ENCODE results near the gene DGKD.

DGKD gene

GRCh38 chr2:233450864-233451575 is 96.7 kb downstream of the DGKD start:
- Histone ChIP-seq H3K27me3 (replicated peaks; ENCODE audit: insufficient read depth, low read length) (no peaks in the 10 kb centered on the region), H2AFZ (ENCODE audit: low read length) (no peak overlapping the region), H3K9me2 (replicated peaks; ENCODE audit: insufficient read depth, low read length) (no peaks in the 10 kb centered on the region), H3K27ac (ENCODE audit: low read length) (no peak overlapping the region), H3K4me1 (ENCODE audit: low read length) (no peaks in the 10 kb centered on the region), H3F3A (ENCODE audit: insufficient read depth, low read length) (no peaks in the 10 kb centered on the region), H4K20me1 (ENCODE audit: insufficient read depth, low read length) (no peaks in the 10 kb centered on the region), H3K9me3 (replicated peaks; ENCODE audit: insufficient read depth, low read length) (no peaks in the 10 kb centered on the region), H3K9ac (ENCODE audit: low read length) (no peak overlapping the region), H3K36me3 (replicated peaks; ENCODE audit: insufficient read depth, low read length) (no peaks in the 10 kb centered on the region; the same call in 1 of the 2 replicates), H3K4me3 (ENCODE audit: low read length) (no peak overlapping the region), H3K4me2 (ENCODE audit: low read depth, low read length) (no peak overlapping the region), H3K79me2 (ENCODE audit: low read length) (no peaks in the 10 kb centered on the region)
- no peak for DNase-seq
- no peak for TF ChIP-seq CTCF (IDR thresholded peaks at IDR 0.05; ENCODE audit: low read length)
- no peak for TF ChIP-seq EZH2 (optimal IDR thresholded peaks at IDR 0.05; ENCODE audit: low read depth, low read length)
- no peak for TF ChIP-seq EZH2phosphoT487 (IDR thresholded peaks at IDR 0.05; ENCODE audit: low read length)

- Histone ChIP-seq H3F3A (ENCODE audit: insufficient read depth, low read length) (no peaks in the 10 kb centered on the region), H3K27ac (ENCODE audit: low read length) (no peak overlapping the region), H3K4me1 (ENCODE audit: low read length) (no peaks in the 10 kb centered on the region), H3K36me3 (replicated peaks; ENCODE audit: insufficient read depth, low read length) (no peaks in the 10 kb centered on the region; the same call in 1 of the 2 replicates), H4K20me1 (ENCODE audit: insufficient read depth, low read length) (no peaks in the 10 kb centered on the region), H3K79me2 (ENCODE audit: low read length) (no peaks in the 10 kb centered on the region), H3K27me3 (replicated peaks; ENCODE audit: insufficient read depth, low read length) (no peaks in the 10 kb centered on the region), H3K4me2 (ENCODE audit: low read depth, low read length) (no peak overlapping the region), H3K9ac (ENCODE audit: low read length) (no peak overlapping the region), H2AFZ (ENCODE audit: low read length) (no peak overlapping the region), H3K9me2 (replicated peaks; ENCODE audit: insufficient read depth, low read length) (no peaks in the 10 kb centered on the region), H3K4me3 (ENCODE audit: low read length) (no peak overlapping the region), H3K9me3 (replicated peaks; ENCODE audit: insufficient read depth, low read length) (no peaks in the 10 kb centered on the region)
- no peak for DNase-seq
- no peak for TF ChIP-seq EZH2phosphoT487 (IDR thresholded peaks at IDR 0.05; ENCODE audit: low read length)
Observed at GRCh38 chr2:233451950-233452349, 97.7 kb downstream of the DGKD start.

GRCh38 chr2:233453111-233453915 is 99.0 kb downstream of the DGKD start:
- Histone ChIP-seq H3K36me3 (replicated peaks; ENCODE audit: insufficient read depth, low read length) (no peaks in the 10 kb centered on the region), H3K9ac (ENCODE audit: low read length) (no peak overlapping the region), H2AFZ (ENCODE audit: low read length) (no peak overlapping the region), H3K9me3 (replicated peaks; ENCODE audit: insufficient read depth, low read length) (no peaks in the 10 kb centered on the region), H3K4me2 (ENCODE audit: low read depth, low read length) (no peak overlapping the region), H3K9me2 (replicated peaks; ENCODE audit: insufficient read depth, low read length) (no peaks in the 10 kb centered on the region), H3K27me3 (replicated peaks; ENCODE audit: insufficient read depth, low read length) (no peaks in the 10 kb centered on the region), H3K79me2 (ENCODE audit: low read length) (no peaks in the 10 kb centered on the region), H3K27ac (ENCODE audit: low read length) (no peak overlapping the region), H3K4me1 (ENCODE audit: low read length) (no peaks in the 10 kb centered on the region), H3K4me3 (ENCODE audit: low read length) (no peak overlapping the region), H4K20me1 (ENCODE audit: insufficient read depth, low read length) (no peaks in the 10 kb centered on the region), H3F3A (ENCODE audit: insufficient read depth, low read length) (no peaks in the 10 kb centered on the region)
- DNase-seq: no peak
- no peak for TF ChIP-seq EZH2 (optimal IDR thresholded peaks at IDR 0.05; ENCODE audit: low read depth, low read length)
- TF ChIP-seq EZH2phosphoT487 (IDR thresholded peaks at IDR 0.05; ENCODE audit: low read length): no peak
- no peak for TF ChIP-seq CTCF (IDR thresholded peaks at IDR 0.05; ENCODE audit: low read length)

Measured in MM.1S (cell line).